K562 (cell line): ENCODE results near the gene MAGI2. TPM values are rescaled to one million over a fixed set of nuclear protein-coding genes. Genes with fewer than 3 reads are reported as not detected.

Experiments used
- ATAC-seq: fragments of 200-7000 bp; cut with Tn5 transposase; 3 replicates; pipeline ENCODE4 v1.9.1; 2020; ENCODE audit warnings: moderate library complexity
- BruUV-seq: library from RNA; stranded (reverse); fragments of 400-500 nt; replicated peaks from 2 replicates; lab custom pipeline; 2021; lab: Mats Ljungman, UMichigan
- CTCF ChIA-PET: fragments of 300-600 bp; formaldehyde crosslinking; extraction: SDS; loops from one replicate; lab custom pipeline; 2021; ENCODE audit warnings: low intra/inter-chr PET ratio; lab: Yijun Ruan, JAX
- POLR2A ChIA-PET: fragments of 300-600, 350-650 bp; sonication (Branson Sonifier 250); formaldehyde crosslinking; extraction: SDS; loops from one replicate; lab custom pipeline; 2021; ENCODE audit warnings: antibody characterized with exemption, inconsistent platforms; lab: Yijun Ruan, JAX
- DNase-seq, 4 experiments: peaks; one replicate each; pipeline versions ENCODE4 v3.0.0 to v3.0.0-alpha.2; 2011 to 2018; ENCODE audit warnings: low spot score in 3 of 4, mixed read lengths in 3 of 4; ENCODE audit errors: extremely low read depth in 1 of 4
- FAIRE-seq: peaks from 2 replicates; lab custom pipeline; 2011; peaks lifted over from hg19 to GRCh38; lab: Jason Lieb, UNC
- H2AFZ ChIP-seq: 2 replicates; pipeline ENCODE4 v1.6.0; 2011; ENCODE audit warnings: low read depth, low read length, control low read depth, inconsistent platforms
- H3K27ac ChIP-seq: fragments of 200-600 bp; 3 replicates; pipeline ENCODE4 v1.8.0; 2011; ENCODE audit warnings: low read depth, mild to moderate bottlenecking, control low read depth, inconsistent platforms, low read length, moderate library complexity, mixed read lengths; ENCODE audit errors: extremely low read depth
- H3K27me3 ChIP-seq, 2 experiments: fragments of 300-600 bp in 1 of 2; 2 replicates in 1 of 2; 3 replicates in 1 of 2; pipeline versions ENCODE4 v1.6.0 to v1.8.0; 2011; ENCODE audit warnings: inconsistent platforms in 2 of 2, low read length in 2 of 2, mild to moderate bottlenecking in 1 of 2, mixed read lengths in 1 of 2, moderate library complexity in 1 of 2; ENCODE audit not compliant: control insufficient read depth in 2 of 2, insufficient read depth in 2 of 2
- H3K36me3 ChIP-seq: fragments of 300-600 bp; 3 replicates; pipeline ENCODE4 v1.8.0; 2011; ENCODE audit warnings: mild to moderate bottlenecking, low read length, inconsistent platforms; ENCODE audit not compliant: control insufficient read depth, insufficient read depth
- H3K4me1 ChIP-seq, 2 experiments: fragments of 200-600 bp in 1 of 2; replicated peaks in 1 of 2; 2 replicates in 1 of 2; 3 replicates in 1 of 2; pipeline versions ENCODE4 v1.5.1 to v1.8.0; 2011; ENCODE audit warnings: inconsistent platforms in 2 of 2, low read length in 2 of 2, mild to moderate bottlenecking in 1 of 2, mixed read lengths in 1 of 2, moderate library complexity in 1 of 2; ENCODE audit not compliant: control insufficient read depth in 2 of 2, insufficient read depth in 2 of 2
- H3K4me2 ChIP-seq: 2 replicates; pipeline ENCODE4 v1.6.1; 2011; ENCODE audit warnings: low read length, control low read depth, inconsistent platforms, mixed read lengths; ENCODE audit not compliant: insufficient read depth
- H3K4me3 ChIP-seq: fragments of 200-600 bp; sonication (generic), shearing (Covaris generic); 2 replicates; pipeline ENCODE4 v1.5.1; 2016; ENCODE audit warnings: control low read depth, inconsistent platforms
- H3K79me2 ChIP-seq: fragments of 200-600 bp; 3 replicates; pipeline ENCODE4 v1.8.0; 2011; ENCODE audit warnings: low read length, inconsistent platforms; ENCODE audit not compliant: control insufficient read depth, insufficient read depth
- H3K9ac ChIP-seq, 2 experiments: 2 replicates each; pipeline versions ENCODE4 v1.6.0 to v1.6.1; 2011; ENCODE audit warnings: low read depth in 2 of 2, low read length in 2 of 2, control low read depth in 1 of 2, inconsistent platforms in 1 of 2, mild to moderate bottlenecking in 1 of 2, mixed read lengths in 1 of 2; ENCODE audit not compliant: insufficient read depth in 1 of 2
- H3K9me1 ChIP-seq: one replicate; pipeline ENCODE4 v1.6.0; 2011; ENCODE audit warnings: inconsistent platforms, mild to moderate bottlenecking, low read length, moderate library complexity; ENCODE audit not compliant: control insufficient read depth, insufficient read depth
- H3K9me3 ChIP-seq: replicated peaks from 2 replicates; pipeline ENCODE4 v1.5.1; 2011; ENCODE audit warnings: low read depth, low read length, inconsistent platforms; ENCODE audit not compliant: control insufficient read depth, insufficient read depth
- H4K20me1 ChIP-seq: replicated peaks from 2 replicates; pipeline ENCODE4 v1.6.1; 2011; ENCODE audit warnings: low read length, inconsistent platforms, mixed read lengths; ENCODE audit not compliant: control insufficient read depth, insufficient read depth
- MEIS2 ChIP-seq: fragments of 450-650 bp; IDR thresholded peaks from 2 replicates; pipeline ENCODE4 v1.6.1; 2014; ENCODE audit warnings: mild to moderate bottlenecking; ENCODE audit not compliant: partially characterized antibody
- NRF1 ChIP-seq, 2 experiments: fragments of 450-650 bp; IDR thresholded peaks in 1 of 2; conservative IDR thresholded peaks in 1 of 2; 2 replicates each; pipeline ENCODE4 v1.6.1; 2014; ENCODE audit warnings: mild to moderate bottlenecking in 2 of 2
- RNF219 ChIP-seq: fragments of 250-450 bp; sonication (Bioruptor Pico); IDR thresholded peaks from 2 replicates; pipeline ENCODE4 v1.5.0; 2022; ENCODE audit warnings: mild to moderate bottlenecking
- TGIF2 ChIP-seq: sonication (generic); formaldehyde crosslinking; IDR thresholded peaks from 2 replicates; pipeline ENCODE4 v1.8.1; 2022; ENCODE audit warnings: mild to moderate bottlenecking, missing genetic modification reagents, moderate library complexity
- ZNF518B ChIP-seq: fragments of 250-450 bp; sonication (Bioruptor Pico); IDR thresholded peaks from 2 replicates; pipeline ENCODE4 v1.5.0; 2021; ENCODE audit warnings: mild to moderate bottlenecking, moderate library complexity
- WGBS: fragments of 100-300 bp; shearing (Covaris generic); methylation state at CpG from one replicate; pipeline ENCODE4 v1.1.6; 2016; ENCODE audit warnings: low coverage, mixed read lengths; ENCODE audit not compliant: insufficient coverage; ENCODE audit errors: missing lambda C conversion rate; 5-methylcytosine and 5-hydroxymethylcytosine counted together
- in situ Hi-C: fragments of 300-500 bp; cut with MboI; formaldehyde crosslinking; loops from 4 replicates; pipeline ENCODE4 v1.15.0; 2018; ENCODE audit warnings: inconsistent platforms, mixed read lengths
- intact Hi-C: fragments of 100-400 bp; cut with micrococcal nuclease; formaldehyde crosslinking; loops from 2 replicates; pipeline ENCODE4 v1.14.2; 2022
- polyA plus RNA-seq, 8 experiments: library from polyadenylated mRNA; depleted of rRNA in 4 of 8; stranded (reverse) in 5 of 8; unstranded in 3 of 8; fragments of >200 nt; fragmentation: Nextera tagmentation in 2 of 8; fragmentation: Illumina TruSeq in 1 of 8; extraction: Ambion mirVana in 2 of 8; extraction: Trizol in 1 of 8; gene quantifications; 2 replicates each; pipeline versions ENCODE4 v1.2.1 to v1.2.3, GENCODE V29; 2011 to 2014; ENCODE audit warnings: inconsistent platforms in 1 of 8, missing spikeins in 1 of 8
- total RNA-seq, 7 experiments: library from RNA; depleted of rRNA in 6 of 7; stranded (reverse); fragments of >200 nt in 6 of 7; fragmentation: Illumina TruSeq in 2 of 7; extraction: Trizol in 2 of 7; gene quantifications; 2 replicates each; pipeline versions ENCODE4 v1.2.1 to v1.2.3, GENCODE V29; 2011 to 2021; ENCODE audit warnings: low replicate concordance in 1 of 7

The MAGI2 gene
- total and polyA plus RNA-seq, 9 of the 15 experiments (the other 6 are each of a cell fraction or from before 2014, with no cell fraction given), result 0.27 to 1.4 (median 0.70) TPM

GRCh38 chr7:78170815-78171214 is 1282.7 kb downstream of the MAGI2 start:
- Histone ChIP-seq H3K9me3 (no peaks in the 10 kb centered on the region), H3K4me1 (no peaks in the 10 kb centered on the region), H4K20me1 (no peaks in the 10 kb centered on the region), H3K9ac (no peak overlapping the region), H3K4me2 (no peak overlapping the region), H3K27me3 (peaks cover 0 to 5% of the 10 kb centered on the region in 2 experiments; a peak in 2 of 5 replicates), H3K27ac (no peak overlapping the region), H3K4me3 (no peak overlapping the region), H3K36me3 (no peaks in the 10 kb centered on the region), H3K79me2 (no peaks in the 10 kb centered on the region), H2AFZ (no peak overlapping the region), H3K9me1 (no peaks in the 10 kb centered on the region)
- no TSS peak for BruUV-seq
- intact Hi-C loops (no loop called here), in situ Hi-C loops (no loop called here)
- DNase-seq (no peak), FAIRE-seq (no peak), ATAC-seq (no peak)
- ChIA-PET POLR2A (interaction anchor here (1.0 to 1.4 kb wide), 3 partner anchors 10 to 17 kb away, joined by 3 to 7 read pairs (median 4); no protein-coding TSS in a partner anchor), CTCF (no interaction called here)
- WGBS, result 0% methylated on average over 5 of the region's 5 CpGs
- TF ChIP-seq TGIF2 (CRISPR knock-in tag) (no peak), NRF1 (conservative IDR thresholded peaks at IDR 0.05 in 1 of 2, IDR thresholded peaks at IDR 0.05 in 1 of 2) (no peak), MEIS2 (no peak)

- no peaks in the 10 kb centered on the region for H3K9me3 ChIP-seq
- no peak overlapping the region for H3K9ac ChIP-seq
- no peaks in the 10 kb centered on the region for H3K79me2 ChIP-seq
- no peak for TF ChIP-seq RNF219 (CRISPR knock-in tag)
- TF ChIP-seq ZNF518B, result no peak
- TF ChIP-seq, all 486 proteins: peak for 0
- Histone ChIP-seq H3K4me3 (no peak overlapping the region), H3K27ac (no peak overlapping the region), H3K4me1 (no peaks in the 10 kb centered on the region), H3K36me3 (no peaks in the 10 kb centered on the region), H3K27me3 (peaks cover 0 to 5% of the 10 kb centered on the region in 2 experiments; a peak in 1 of 5 replicates), H4K20me1 (no peaks in the 10 kb centered on the region), H3K9me1 (no peaks in the 10 kb centered on the region), H3K4me2 (no peak overlapping the region), H2AFZ (no peak overlapping the region)
- ChIA-PET CTCF (no interaction called here), POLR2A (no interaction called here)
- DNase-seq (no peak), ATAC-seq (no peak), FAIRE-seq (no peak)
- in situ Hi-C loops, result no loop called here
- intact Hi-C loops, result no loop called here
- BruUV-seq, result no TSS peak
- WGBS, result 0% methylated on average over 2 of the region's 2 CpGs
Measured at GRCh38 chr7:78169992-78170391, 1283.5 kb downstream of the MAGI2 start.
